Mucosa of stomach (tissue), 1 donor: ENCODE results near the gene TMOD2.

Experiments used
- H3K27me3 ChIP-seq: one replicate; pipeline ENCODE4 v1.7.0; 2013; ENCODE audit warnings: mild to moderate bottlenecking, low read length; ENCODE audit not compliant: control insufficient read depth, insufficient read depth
- H3K36me3 ChIP-seq: one replicate; pipeline ENCODE4 v1.7.0; 2013; ENCODE audit warnings: low read length; ENCODE audit not compliant: control insufficient read depth, insufficient read depth
- H3K4me1 ChIP-seq: one replicate; pipeline ENCODE4 v1.7.0; 2013; ENCODE audit warnings: mild to moderate bottlenecking, low read length; ENCODE audit not compliant: control insufficient read depth, insufficient read depth
- H3K4me3 ChIP-seq: one replicate; pipeline ENCODE4 v1.7.0; 2013; ENCODE audit warnings: low read length
- H3K9ac ChIP-seq: one replicate; pipeline ENCODE4 v1.7.0; 2013; ENCODE audit warnings: mild to moderate bottlenecking, low read length, moderate library complexity
- H3K9me3 ChIP-seq: one replicate; pipeline ENCODE4 v1.7.0; 2013; ENCODE audit warnings: mild to moderate bottlenecking, low read length, moderate library complexity; ENCODE audit not compliant: control insufficient read depth
- donor health status: Pancreatic carcinoma.

Gene TMOD2

DNA sequence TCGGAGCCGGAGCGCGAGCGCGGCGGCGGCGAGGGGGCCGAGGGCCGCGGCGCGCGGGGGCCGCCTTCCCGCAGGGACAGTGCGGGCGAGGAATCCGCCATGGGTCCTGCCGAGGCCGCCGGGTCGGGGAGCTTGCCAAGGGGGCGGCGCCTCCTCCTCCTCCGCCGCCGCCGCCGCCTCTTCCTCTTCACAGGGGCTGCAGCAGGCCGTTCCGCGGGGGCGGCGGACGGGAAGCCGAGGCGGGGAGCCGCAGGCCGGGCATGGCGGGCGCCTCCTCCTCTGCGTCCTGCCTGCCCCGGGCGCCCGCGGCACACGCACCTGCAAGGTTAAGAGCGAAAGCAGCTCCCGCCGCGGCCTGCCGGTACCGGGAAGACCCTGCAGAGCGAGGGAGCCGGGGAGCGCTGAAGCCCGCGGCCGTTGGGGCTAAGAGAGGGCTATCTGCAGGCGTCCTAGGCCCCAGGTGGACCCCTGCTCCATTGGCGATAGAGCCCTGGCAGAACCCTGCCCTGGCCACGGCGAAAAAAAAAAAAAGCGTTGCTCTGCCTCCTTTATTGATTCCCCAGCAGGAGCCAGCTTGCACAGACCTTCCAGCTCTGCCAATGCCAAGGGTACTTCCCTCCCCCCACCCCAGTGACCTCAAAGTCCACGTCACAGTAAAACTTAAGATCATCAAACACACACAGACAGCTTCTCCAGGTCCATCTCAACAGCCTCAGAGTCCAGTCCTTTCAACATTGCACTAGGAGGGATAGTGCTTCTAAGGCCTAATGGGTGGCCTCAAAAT, 13.7 kb upstream of the TMOD2 start, which contains the start of gene LYSMD2:
LYSMD2 (minus strand) TSS at position 134 of the 784 bp plus-strand sequence; CDS start at position 101, 33 bp downstream.
- no peaks in the 10 kb centered on the region for H3K27me3 ChIP-seq
- H3K36me3 ChIP-seq, result no peaks in the 10 kb centered on the region
- H3K9me3 ChIP-seq, result no peaks in the 10 kb centered on the region
- H3K9ac ChIP-seq, result peak within 1 kb of the TSS; percentile 70
- H3K4me1 ChIP-seq, result peaks cover 14% of the 10 kb centered on the region
- peak within 1 kb of the TSS; percentile 16 for H3K4me3 ChIP-seq

DNA sequence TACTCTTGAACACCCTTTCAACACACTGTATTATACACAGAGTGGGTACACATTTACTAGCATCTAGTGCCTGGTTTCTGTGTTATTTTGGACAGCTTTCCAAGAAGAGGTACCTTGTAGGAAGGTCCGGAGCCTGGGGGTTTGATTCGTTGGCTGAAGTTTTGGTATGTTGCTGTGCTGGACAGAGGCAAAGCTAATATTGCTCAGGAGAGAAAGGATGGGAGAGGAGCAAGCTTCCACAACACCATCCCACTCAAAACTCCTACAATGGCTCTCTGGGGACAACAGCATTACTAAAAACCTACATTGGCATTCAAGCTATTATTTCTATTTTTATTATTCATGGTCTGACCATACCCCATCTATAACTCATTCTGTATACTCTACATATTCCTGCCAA, 12.8 kb upstream of the TMOD2 start:
- no peaks in the 10 kb centered on the region for H3K36me3 ChIP-seq
- no peak overlapping the region for H3K4me3 ChIP-seq
- no peaks in the 10 kb centered on the region for H3K27me3 ChIP-seq
- H3K9ac ChIP-seq, result no peak overlapping the region
- H3K4me1 ChIP-seq, result peaks cover 14% of the 10 kb centered on the region
- H3K9me3 ChIP-seq, result no peaks in the 10 kb centered on the region

DNA sequence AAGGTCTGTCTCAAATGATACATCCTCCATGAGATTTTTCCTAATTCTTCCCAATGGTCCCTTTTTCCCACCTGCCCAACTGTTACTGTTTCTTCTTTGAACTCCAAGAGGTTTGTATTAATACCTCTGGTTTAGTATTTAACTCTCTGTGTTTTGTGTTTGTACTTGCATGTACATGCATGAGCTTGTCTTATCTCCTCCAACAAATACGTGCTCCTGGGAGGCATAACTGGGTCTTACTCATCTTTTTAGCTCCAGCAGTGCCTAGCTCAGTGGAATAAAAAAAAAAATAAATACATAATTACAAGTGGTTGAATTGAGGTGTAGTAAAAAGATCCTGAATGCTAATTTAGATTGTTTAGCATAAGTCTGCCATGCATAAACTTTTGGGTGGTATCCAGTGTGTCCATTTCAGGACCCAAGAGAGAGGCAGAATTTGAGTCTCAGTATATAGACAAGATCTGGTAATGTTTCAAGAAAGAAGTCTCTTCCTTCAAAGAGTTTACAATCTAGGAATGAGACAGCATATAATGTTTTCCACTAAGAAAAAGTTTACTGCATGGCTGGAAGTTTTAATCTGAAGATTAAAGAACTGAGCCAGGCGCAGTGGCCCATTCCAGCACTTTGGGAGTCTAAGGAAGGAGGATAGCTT, 12.2 kb upstream of the TMOD2 start:
- H3K4me1 ChIP-seq, result peaks cover 14% of the 10 kb centered on the region
- no peak overlapping the region for H3K9ac ChIP-seq
- no peak overlapping the region for H3K4me3 ChIP-seq
- H3K36me3 ChIP-seq, result no peaks in the 10 kb centered on the region
- no peaks in the 10 kb centered on the region for H3K9me3 ChIP-seq
- no peaks in the 10 kb centered on the region for H3K27me3 ChIP-seq

DNA sequence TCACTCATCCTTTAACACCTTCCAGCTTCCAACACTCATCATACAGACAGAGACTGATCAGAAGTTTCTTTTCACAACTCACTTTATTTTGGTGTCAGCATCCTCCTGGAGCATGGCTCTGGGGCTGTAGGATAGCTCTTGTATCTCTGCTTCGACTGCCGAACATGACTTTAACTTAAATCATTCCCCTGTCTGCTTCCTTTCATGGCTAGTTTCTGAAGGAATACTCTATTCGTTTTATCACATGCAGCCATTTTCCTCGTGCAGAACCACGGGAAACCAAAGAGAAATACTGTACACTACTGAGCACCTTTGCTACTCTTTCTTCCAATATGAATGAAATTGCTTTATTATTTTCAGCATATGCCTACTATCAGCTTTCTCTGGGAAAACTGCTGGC, 2.1 kb upstream of the TMOD2 start:
- no peaks in the 10 kb centered on the region for H3K9me3 ChIP-seq
- H3K4me1 ChIP-seq, result peaks cover 11% of the 10 kb centered on the region
- H3K27me3 ChIP-seq, result peaks cover 17% of the 10 kb centered on the region
- no peaks in the 10 kb centered on the region for H3K36me3 ChIP-seq
- no peak overlapping the region for H3K9ac ChIP-seq
- no peak overlapping the region for H3K4me3 ChIP-seq

DNA sequence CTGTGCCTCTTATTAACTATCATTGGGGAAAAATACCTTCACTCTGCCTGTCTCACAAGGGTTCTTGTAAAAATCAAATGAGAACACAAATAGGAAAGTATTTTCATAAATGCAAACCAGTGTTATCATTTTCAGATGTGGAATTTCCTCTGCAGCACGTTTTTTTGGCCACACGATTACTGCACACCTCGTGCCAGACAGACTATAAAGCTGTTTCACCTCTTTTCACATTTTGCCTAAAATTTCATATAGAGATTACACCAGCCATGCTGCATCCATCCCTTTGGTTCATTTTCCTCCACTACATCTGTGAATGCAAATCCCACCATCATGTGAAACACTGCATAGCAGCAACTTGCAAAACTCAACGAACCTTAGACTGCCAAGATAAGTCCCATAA, 1.2 kb upstream of the TMOD2 start:
- no peak overlapping the region for H3K9ac ChIP-seq
- no peak overlapping the region for H3K4me3 ChIP-seq
- H3K27me3 ChIP-seq, result peaks cover 18% of the 10 kb centered on the region
- peaks cover 11% of the 10 kb centered on the region for H3K4me1 ChIP-seq
- no peaks in the 10 kb centered on the region for H3K36me3 ChIP-seq
- H3K9me3 ChIP-seq, result no peaks in the 10 kb centered on the region

DNA sequence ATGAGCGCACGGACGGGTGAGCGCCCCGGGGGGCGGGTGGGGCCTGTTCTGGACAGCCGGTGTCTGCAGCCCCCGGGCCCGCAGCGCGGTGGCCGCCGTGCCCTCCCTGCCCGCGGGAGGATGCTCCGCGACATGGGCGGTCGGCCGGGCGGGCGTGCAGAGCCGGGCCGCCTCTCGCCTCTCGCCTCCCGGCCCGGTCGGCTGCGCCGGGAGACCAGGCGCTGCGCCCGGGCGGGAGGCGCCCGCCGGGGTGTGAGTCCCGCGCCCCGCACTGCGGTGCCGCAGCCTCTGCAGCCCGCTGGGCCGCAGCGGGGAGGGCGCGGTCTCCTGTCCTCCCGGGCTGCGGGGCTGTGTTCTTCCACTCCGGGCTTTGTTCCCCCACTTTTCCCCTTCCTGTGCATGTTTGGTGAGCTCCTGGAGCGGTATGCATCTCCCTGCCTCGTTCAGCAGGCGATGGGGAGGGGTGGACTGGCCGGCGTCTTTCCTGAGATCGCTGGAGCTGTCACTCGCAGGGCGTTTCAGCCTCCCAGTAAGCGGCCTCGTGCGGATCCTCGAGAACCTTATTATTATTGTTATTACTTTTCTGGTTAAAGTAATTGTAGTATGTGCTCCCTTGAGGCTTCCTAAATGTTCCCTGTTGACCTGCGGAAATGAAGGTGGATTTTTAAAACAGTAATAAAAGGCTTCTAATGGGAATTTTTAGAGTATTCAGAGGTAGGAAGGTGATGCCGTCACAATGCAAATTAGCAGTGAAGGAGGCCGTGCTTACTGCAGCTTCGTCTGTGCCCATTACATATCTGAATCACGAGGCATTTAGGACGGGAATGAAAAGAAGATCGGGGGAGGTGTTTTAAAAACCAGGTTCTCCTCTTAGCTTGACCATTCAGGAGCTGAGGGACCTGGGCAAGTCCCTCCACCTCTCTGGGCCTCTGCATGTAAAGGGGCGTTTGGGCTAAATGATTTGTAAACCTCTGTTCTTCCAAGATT, 593 bp downstream of the TMOD2 start:
- Histone ChIP-seq H3K27me3 (peaks cover 21% of the 10 kb centered on the region), H3K4me3 (no peak overlapping the region), H3K36me3 (no peaks in the 10 kb centered on the region), H3K9ac (peak overlapping the region; percentile 37), H3K4me1 (peaks cover 11% of the 10 kb centered on the region), H3K9me3 (no peaks in the 10 kb centered on the region)

DNA sequence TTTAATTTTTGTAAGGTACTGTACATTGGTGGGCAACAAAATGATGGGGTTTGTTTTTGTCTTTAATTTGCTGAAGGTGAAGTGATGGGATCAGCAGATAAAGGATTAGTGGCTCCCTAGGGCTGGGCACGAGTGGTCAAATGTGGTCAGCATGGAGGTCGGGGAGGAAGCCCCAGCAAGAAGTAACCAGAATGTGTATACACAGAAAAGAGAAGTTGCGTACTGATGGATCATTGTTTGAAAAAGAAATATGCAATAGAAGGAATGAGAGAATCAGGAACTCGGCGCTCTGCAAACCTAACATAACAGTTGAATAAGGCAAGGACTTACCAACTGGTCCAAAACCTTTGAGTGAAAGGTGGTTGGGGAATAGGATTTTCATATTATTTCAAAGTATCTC, 1.5 kb downstream of the TMOD2 start:
- Histone ChIP-seq H3K36me3 (no peaks in the 10 kb centered on the region), H3K4me1 (peaks cover 11% of the 10 kb centered on the region), H3K9ac (no peak overlapping the region), H3K27me3 (peaks cover 21% of the 10 kb centered on the region), H3K4me3 (no peak overlapping the region), H3K9me3 (no peaks in the 10 kb centered on the region)

DNA sequence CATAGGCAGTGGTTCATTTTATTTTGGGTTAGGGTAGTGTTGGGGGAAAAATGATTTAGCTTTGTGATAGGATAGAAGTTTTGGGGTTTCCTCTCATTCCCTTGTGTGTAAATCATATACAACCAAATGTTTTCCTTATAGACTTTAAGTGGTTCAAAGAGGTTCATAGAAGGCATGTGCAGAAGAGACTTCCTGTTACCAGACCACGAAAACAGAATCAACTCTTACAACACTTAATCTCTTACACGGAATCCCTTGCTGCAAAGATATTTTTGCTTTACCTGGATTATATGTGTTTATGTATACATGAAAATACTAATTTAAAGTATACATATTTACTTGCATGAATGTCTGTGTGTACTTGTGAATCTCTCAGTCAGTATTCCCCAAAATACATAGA, 2.9 kb downstream of the TMOD2 start:
- H3K9ac ChIP-seq, result no peak overlapping the region
- H3K4me1 ChIP-seq, result peaks cover 19% of the 10 kb centered on the region
- H3K4me3 ChIP-seq, result no peak overlapping the region
- no peaks in the 10 kb centered on the region for H3K9me3 ChIP-seq
- peaks cover 17% of the 10 kb centered on the region for H3K27me3 ChIP-seq
- no peaks in the 10 kb centered on the region for H3K36me3 ChIP-seq

DNA sequence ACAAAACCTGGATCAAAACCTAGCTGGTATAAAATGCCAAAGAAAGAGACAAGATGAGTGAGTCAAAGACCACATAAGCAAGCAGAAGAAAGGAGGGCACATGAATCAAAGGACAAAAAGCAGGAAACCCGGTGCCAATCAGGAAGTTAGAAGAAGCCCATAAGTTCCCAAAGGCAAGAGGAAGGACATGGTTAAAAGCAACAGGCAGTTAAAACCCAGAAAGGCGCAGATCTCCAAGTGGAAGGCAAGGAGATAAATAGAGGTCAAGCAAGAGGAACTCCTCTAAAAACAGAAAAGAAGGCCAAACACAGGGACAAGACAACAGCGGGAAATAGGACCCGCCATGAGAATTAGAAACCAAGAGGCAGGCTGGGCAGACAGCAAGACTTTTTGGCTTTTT, 4.4 kb downstream of the TMOD2 start:
- H3K36me3 ChIP-seq, result no peaks in the 10 kb centered on the region
- H3K27me3 ChIP-seq, result peaks cover 9% of the 10 kb centered on the region
- H3K4me3 ChIP-seq, result no peak overlapping the region
- peaks cover 19% of the 10 kb centered on the region for H3K4me1 ChIP-seq
- no peaks in the 10 kb centered on the region for H3K9me3 ChIP-seq
- H3K9ac ChIP-seq, result no peak overlapping the region

DNA sequence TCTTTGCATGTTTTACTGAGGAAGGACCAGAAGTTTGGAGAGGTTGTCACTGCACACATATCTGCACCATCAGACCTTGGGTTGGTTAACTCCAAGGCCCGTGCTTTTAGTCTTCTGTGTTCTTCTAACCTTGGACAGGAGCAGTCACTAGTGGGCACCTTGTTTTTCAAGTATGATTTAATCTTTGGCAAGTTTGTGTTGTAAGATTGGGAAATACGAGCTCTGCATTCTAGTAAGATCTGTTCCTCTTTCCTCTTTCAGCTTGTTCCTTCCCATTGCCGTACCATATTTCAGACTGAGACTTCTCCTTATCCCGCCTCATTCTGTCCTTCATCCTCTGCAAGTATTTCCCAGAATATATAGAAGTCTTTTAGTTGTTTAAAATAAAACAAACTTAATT, 5.1 kb downstream of the TMOD2 start:
- Histone ChIP-seq H3K4me3 (no peak overlapping the region), H3K9ac (no peak overlapping the region), H3K27me3 (peaks cover 4% of the 10 kb centered on the region), H3K9me3 (no peaks in the 10 kb centered on the region), H3K36me3 (no peaks in the 10 kb centered on the region), H3K4me1 (peaks cover 14% of the 10 kb centered on the region)

DNA sequence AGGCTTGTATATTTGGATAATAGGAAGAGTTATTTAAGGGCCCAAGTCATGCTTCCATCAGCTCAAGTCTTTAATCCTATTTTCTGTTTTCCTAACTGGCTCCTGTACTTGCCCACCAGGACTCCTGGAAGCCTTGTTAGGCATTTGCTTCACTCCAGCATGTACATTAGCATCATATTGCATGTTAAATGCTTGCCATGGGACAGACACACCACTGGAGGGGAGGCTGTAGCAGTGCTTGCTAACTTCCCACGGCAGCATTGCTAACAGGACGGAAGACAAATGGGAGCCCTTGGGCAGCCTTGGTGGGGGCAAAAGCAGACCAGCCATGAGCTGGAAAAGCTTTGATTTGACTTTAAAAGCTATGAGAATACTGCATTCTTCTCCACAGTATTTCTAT, 6.1 kb downstream of the TMOD2 start:
- no peak overlapping the region for H3K9ac ChIP-seq

More for the DNA sequence above, 6.1 kb downstream of the TMOD2 start:
- peaks cover 4% of the 10 kb centered on the region for H3K27me3 ChIP-seq
- no peak overlapping the region for H3K4me3 ChIP-seq
- H3K4me1 ChIP-seq, result peaks cover 9% of the 10 kb centered on the region
- H3K36me3 ChIP-seq, result no peaks in the 10 kb centered on the region
- H3K9me3 ChIP-seq, result no peaks in the 10 kb centered on the region
